PC-9 (cell line): Measurements from ENCODE around the gene IGSF21.

Experiments used
- EZH2 ChIP-seq: fragments of 200-600 bp; sonication (generic); IDR thresholded peaks from 2 replicates; pipeline ENCODE4 v1.8.0; 2017; ENCODE audit warnings: antibody characterized with exemption, low read depth
- TF ChIP-seq, protein P1 (sequence below): fragments of 200-600 bp; sonication (generic); conservative IDR thresholded peaks from 2 replicates; pipeline ENCODE4 v1.6.1; 2017; ENCODE audit warnings: mixed run types, antibody characterized with exemption, mild to moderate bottlenecking, moderate library complexity

DNA sequence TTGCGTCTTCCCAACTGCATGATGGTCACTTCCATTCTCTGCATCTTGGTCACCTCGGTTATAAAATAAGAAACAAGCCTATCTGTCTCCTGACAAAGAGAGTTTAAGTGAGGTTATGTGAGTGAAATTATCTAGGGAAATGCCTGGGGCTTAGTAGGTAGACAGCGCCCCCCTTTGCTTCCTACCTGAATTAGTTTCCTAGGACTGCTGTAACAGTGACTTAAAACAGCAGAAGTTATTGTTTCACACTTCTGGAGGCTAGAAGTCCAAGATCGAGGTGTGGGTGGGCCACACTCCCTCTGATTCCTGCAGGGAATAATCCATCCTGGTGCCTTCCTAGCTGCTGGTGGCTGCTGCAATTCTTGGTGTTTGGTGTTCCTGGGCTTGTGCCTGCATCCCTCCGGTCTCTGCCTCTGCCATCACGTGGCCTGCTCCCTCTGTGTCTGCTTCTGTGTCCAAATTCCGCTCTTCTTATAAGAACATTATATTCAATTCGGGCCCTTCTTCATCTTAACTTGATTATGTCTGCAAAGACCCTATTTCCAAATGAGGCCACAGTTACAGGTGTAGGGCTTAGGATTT is 92.6 kb downstream of the IGSF21 start:
- TF ChIP-seq, protein P1, sequence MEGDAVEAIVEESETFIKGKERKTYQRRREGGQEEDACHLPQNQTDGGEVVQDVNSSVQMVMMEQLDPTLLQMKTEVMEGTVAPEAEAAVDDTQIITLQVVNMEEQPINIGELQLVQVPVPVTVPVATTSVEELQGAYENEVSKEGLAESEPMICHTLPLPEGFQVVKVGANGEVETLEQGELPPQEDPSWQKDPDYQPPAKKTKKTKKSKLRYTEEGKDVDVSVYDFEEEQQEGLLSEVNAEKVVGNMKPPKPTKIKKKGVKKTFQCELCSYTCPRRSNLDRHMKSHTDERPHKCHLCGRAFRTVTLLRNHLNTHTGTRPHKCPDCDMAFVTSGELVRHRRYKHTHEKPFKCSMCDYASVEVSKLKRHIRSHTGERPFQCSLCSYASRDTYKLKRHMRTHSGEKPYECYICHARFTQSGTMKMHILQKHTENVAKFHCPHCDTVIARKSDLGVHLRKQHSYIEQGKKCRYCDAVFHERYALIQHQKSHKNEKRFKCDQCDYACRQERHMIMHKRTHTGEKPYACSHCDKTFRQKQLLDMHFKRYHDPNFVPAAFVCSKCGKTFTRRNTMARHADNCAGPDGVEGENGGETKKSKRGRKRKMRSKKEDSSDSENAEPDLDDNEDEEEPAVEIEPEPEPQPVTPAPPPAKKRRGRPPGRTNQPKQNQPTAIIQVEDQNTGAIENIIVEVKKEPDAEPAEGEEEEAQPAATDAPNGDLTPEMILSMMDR, result no peak
- no peak for TF ChIP-seq EZH2
